Measurements from ENCODE around the gene LRBA. TPM values are rescaled to one million over a fixed set of nuclear protein-coding genes. Genes with fewer than 3 reads are reported as not detected.

Gene LRBA
- total and polyA plus RNA-seq, 2 of the 4 experiments (the other 2 are of a cell fraction), result 10.2 to 51.6 TPM

GRCh38 chr4:150479657-150480056, 535.4 kb downstream of the LRBA start:
- Histone ChIP-seq H3K9me3 (ENCODE audit: control insufficient read depth, insufficient read depth, low read length) (no peaks in the 10 kb centered on the region), H2AK9ac (replicated peaks; ENCODE audit: low read depth, low read length, poor library complexity) (no peak overlapping the region), H3K27ac (ENCODE audit: insufficient read depth, low read length) (no peak overlapping the region), H3K9me1 (ENCODE audit: insufficient read depth, low read length) (no peaks in the 10 kb centered on the region), H4K5ac (ENCODE audit: low read depth, low read length) (no peak overlapping the region), H2BK5ac (ENCODE audit: low read depth, low read length, poor library complexity, severe bottlenecking) (no peak overlapping the region), H3K18ac (ENCODE audit: low read depth, low read length) (no peak overlapping the region), H3K27me3 (ENCODE audit: control insufficient read depth, insufficient read depth, low read length) (no peaks in the 10 kb centered on the region), H4K20me1 (ENCODE audit: insufficient read depth, low read length) (no peaks in the 10 kb centered on the region), H3K14ac (replicated peaks; ENCODE audit: low read depth, low read length) (no peak overlapping the region), H3K23ac (ENCODE audit: low read depth, low read length) (no peak overlapping the region), H3K79me1 (ENCODE audit: low read depth in 1 of 2, low read length in 2 of 2) (no peaks in the 10 kb centered on the region), H3K56ac (ENCODE audit: extremely low read depth, insufficient read depth, low read length) (no peak overlapping the region), H3K9ac (ENCODE audit: low read depth, low read length) (no peak overlapping the region), H2BK20ac (ENCODE audit: low read depth, low read length) (no peak overlapping the region), H3K4me2 (ENCODE audit: low read depth, low read length) (no peak overlapping the region), H4K91ac (ENCODE audit: insufficient read depth, low read depth, low read length) (no peak overlapping the region), H2AFZ (replicated peaks; ENCODE audit: low read length, poor library complexity) (no peak overlapping the region), H3K4ac (ENCODE audit: low read depth, low read length) (no peak overlapping the region), H2BK15ac (ENCODE audit: low read depth, low read length) (no peak overlapping the region), H2AK5ac (ENCODE audit: low read depth, low read length) (no peak overlapping the region), H4K8ac (ENCODE audit: low read depth in 2 of 2, low read length in 2 of 2) (no peak overlapping the region; a peak in 1 of 4 replicates), H3K4me1 (ENCODE audit: control insufficient read depth, insufficient read depth, low read length) (no peaks in the 10 kb centered on the region), H3K36me3 (ENCODE audit: control insufficient read depth, insufficient read depth, low read length) (no peaks in the 10 kb centered on the region), H3K4me3 (ENCODE audit: insufficient read depth, low read depth, low read length) (no peak overlapping the region), H2BK120ac (ENCODE audit: low read depth, low read length) (no peak overlapping the region)
- ATAC-seq (ENCODE audit: low read depth) (peak; percentile 85), DNase-seq (peak; percentile 58)
- POLR2A ChIA-PET (ENCODE audit: unreplicated experiment), result no interaction called here
- in situ Hi-C loops (cut with MboI; ENCODE audit: low sequenced_read_pairs) (no loop called here), intact Hi-C loops (cut with micrococcal nuclease) (no loop called here), dilution Hi-C loops (cut with HindIII; ENCODE audit: low sequenced_read_pairs, unreplicated experiment) (no loop called here)
- CTCF ChIA-PET, result interaction anchor here (0.6 to 1.6 kb wide), 3 partner anchors 13 to 78 kb away, joined by 3 to 5 read pairs (median 5); no protein-coding TSS in a partner anchor
- no peak for TF ChIP-seq RCOR1 (IDR thresholded peaks at IDR 0.05; ENCODE audit: insufficient replicate concordance, low read length)
- TF ChIP-seq CEBPB (IDR thresholded peaks at IDR 0.05; ENCODE audit: low read depth, low read length), result no peak
- TF ChIP-seq MAZ (IDR thresholded peaks at IDR 0.05; ENCODE audit: borderline replicate concordance, low read depth, low read length), result no peak
- TF ChIP-seq BHLHE40 (IDR thresholded peaks at IDR 0.05; ENCODE audit: low read depth, low read length), result no peak
- no peak for TF ChIP-seq RFX5 (IDR thresholded peaks at IDR 0.05; ENCODE audit: low read depth, low read length)
- no peak for TF ChIP-seq RAD21 (IDR thresholded peaks at IDR 0.05; ENCODE audit: low read length)
- BruUV-seq (replicated peaks), result no TSS peak
- no CpG with 5 or more reads among the region's 3 CpGs for WGBS, 2 experiments (ENCODE audit: extremely low coverage in 2 of 2, insufficient read length in 1 of 2)
